Parathyroid adenoma (tissue), 2 donors: ENCODE measurements around the gene MPLKIP.

Source experiments
- H2AFZ ChIP-seq: fragments of 300-600 bp; sonication (generic); one replicate; pipeline ENCODE4 v1.7.0; 2017; ENCODE audit warnings: antibody characterized with exemption, mild to moderate bottlenecking
- H3K27ac ChIP-seq: fragments of 300-600 bp; sonication (generic); one replicate; pipeline ENCODE4 v1.7.0; 2017
- H3K27me3 ChIP-seq: fragments of 300-600 bp; sonication (generic); one replicate; pipeline ENCODE4 v1.7.0; 2017; ENCODE audit warnings: low read length; ENCODE audit not compliant: control insufficient read depth, insufficient read depth
- H3K36me3 ChIP-seq: fragments of 300-600 bp; sonication (generic); one replicate; pipeline ENCODE4 v1.7.0; 2017; ENCODE audit warnings: low read length; ENCODE audit not compliant: control insufficient read depth, insufficient read depth
- H3K4me1 ChIP-seq: fragments of 300-600 bp; sonication (generic); one replicate; pipeline ENCODE4 v1.7.0; 2017; ENCODE audit warnings: control low read depth
- H3K4me2 ChIP-seq: fragments of 300-600 bp; sonication (generic); one replicate; pipeline ENCODE4 v1.7.0; 2017; ENCODE audit warnings: low read length
- H3K4me3 ChIP-seq: fragments of 300-600 bp; sonication (generic); one replicate; pipeline ENCODE4 v1.7.0; 2017; ENCODE audit warnings: low read depth, low read length
- H3K79me2 ChIP-seq: fragments of 300-600 bp; sonication (generic); one replicate; pipeline ENCODE4 v1.7.0; 2017; ENCODE audit warnings: control low read depth
- H3K9ac ChIP-seq: fragments of 300-600 bp; sonication (generic); one replicate; pipeline ENCODE4 v1.7.0; 2017; ENCODE audit warnings: mild to moderate bottlenecking
- H3K9me3 ChIP-seq: fragments of 300-600 bp; sonication (generic); one replicate; pipeline ENCODE4 v1.7.0; 2017; ENCODE audit warnings: low read length; ENCODE audit not compliant: control insufficient read depth
- CTCF ChIP-seq: fragments of 300-600 bp; sonication (generic); IDR thresholded peaks from one replicate; pipeline ENCODE4 v1.7.0; 2017; ENCODE audit warnings: antibody characterized with exemption, mild to moderate bottlenecking
- donor health status: primary hyperparathyroidism.

Gene MPLKIP

GRCh38 chr7:40095230-40095629 is 39.2 kb downstream of the MPLKIP start:
- no peaks in the 10 kb centered on the region for H3K9me3 ChIP-seq
- H3K4me2 ChIP-seq, result no peak overlapping the region
- no peak overlapping the region for H3K4me3 ChIP-seq
- peaks cover 6% of the 10 kb centered on the region for H3K4me1 ChIP-seq
- no peaks in the 10 kb centered on the region for H3K36me3 ChIP-seq
- H3K27me3 ChIP-seq, result no peaks in the 10 kb centered on the region
- H3K79me2 ChIP-seq, result no peaks in the 10 kb centered on the region
- no peak overlapping the region for H2AFZ ChIP-seq
- TF ChIP-seq CTCF, result no peak
- H3K9ac ChIP-seq, result no peak overlapping the region
- no peak overlapping the region for H3K27ac ChIP-seq

- Histone ChIP-seq H3K9ac (no peak overlapping the region), H3K27ac (no peak overlapping the region)
Observed at GRCh38 chr7:40093631-40094350, 40.6 kb downstream of the MPLKIP start.

GRCh38 chr7:40092182-40092581 is 42.2 kb downstream of the MPLKIP start:
- H3K36me3 ChIP-seq, result no peaks in the 10 kb centered on the region
- H3K27me3 ChIP-seq, result no peaks in the 10 kb centered on the region
- peaks cover 2% of the 10 kb centered on the region for H3K79me2 ChIP-seq
- no peak overlapping the region for H3K4me2 ChIP-seq
- H3K27ac ChIP-seq, result no peak overlapping the region
- no peak for TF ChIP-seq CTCF
- H3K9me3 ChIP-seq, result no peaks in the 10 kb centered on the region
- H2AFZ ChIP-seq, result no peak overlapping the region
- H3K4me1 ChIP-seq, result peaks cover 6% of the 10 kb centered on the region
- H3K4me3 ChIP-seq, result no peak overlapping the region
- H3K9ac ChIP-seq, result no peak overlapping the region

More at GRCh38 chr7:40093631-40094350, 40.6 kb downstream of the MPLKIP start:
- Histone ChIP-seq H3K9me3 (no peaks in the 10 kb centered on the region), H3K4me3 (no peak overlapping the region), H2AFZ (no peak overlapping the region), H3K79me2 (no peaks in the 10 kb centered on the region), H3K4me2 (no peak overlapping the region), H3K4me1 (peaks cover 6% of the 10 kb centered on the region), H3K36me3 (no peaks in the 10 kb centered on the region), H3K27me3 (no peaks in the 10 kb centered on the region)
- no peak for TF ChIP-seq CTCF

GRCh38 chr7:40077849-40078248 is 56.6 kb downstream of the MPLKIP start:
- Histone ChIP-seq H3K79me2 (peaks cover 2% of the 10 kb centered on the region), H3K4me3 (no peak overlapping the region)
- TF ChIP-seq CTCF, result no peak

More at GRCh38 chr7:40077849-40078248, 56.6 kb downstream of the MPLKIP start:
- H3K36me3 ChIP-seq, result no peaks in the 10 kb centered on the region
- H2AFZ ChIP-seq, result no peak overlapping the region
- no peaks in the 10 kb centered on the region for H3K9me3 ChIP-seq
- no peak overlapping the region for H3K27ac ChIP-seq
- H3K4me2 ChIP-seq, result no peak overlapping the region
- no peaks in the 10 kb centered on the region for H3K4me1 ChIP-seq
- no peak overlapping the region for H3K9ac ChIP-seq
- H3K27me3 ChIP-seq, result no peaks in the 10 kb centered on the region
